Raji (cell line): Measurements from ENCODE around the gene ADGRG3.

Experiments
- POLR2A ChIP-seq: IDR thresholded peaks from 2 replicates; pipeline ENCODE4 v1.6.1; 2011; ENCODE audit warnings: low read depth, low read length, control low read depth; ENCODE audit not compliant: insufficient read depth

ADGRG3 gene

GRCh38 chr16:57661936-57662906 lies 5.9 kb upstream of the ADGRG3 start:
- TF ChIP-seq POLR2A = no peak

- no peak for TF ChIP-seq POLR2A
Observed at GRCh38 chr16:57663436-57663835, 4.7 kb upstream of the ADGRG3 start.

- no peak for TF ChIP-seq POLR2A
Observed at GRCh38 chr16:57663917-57664661, 4.0 kb upstream of the ADGRG3 start.

DNA sequence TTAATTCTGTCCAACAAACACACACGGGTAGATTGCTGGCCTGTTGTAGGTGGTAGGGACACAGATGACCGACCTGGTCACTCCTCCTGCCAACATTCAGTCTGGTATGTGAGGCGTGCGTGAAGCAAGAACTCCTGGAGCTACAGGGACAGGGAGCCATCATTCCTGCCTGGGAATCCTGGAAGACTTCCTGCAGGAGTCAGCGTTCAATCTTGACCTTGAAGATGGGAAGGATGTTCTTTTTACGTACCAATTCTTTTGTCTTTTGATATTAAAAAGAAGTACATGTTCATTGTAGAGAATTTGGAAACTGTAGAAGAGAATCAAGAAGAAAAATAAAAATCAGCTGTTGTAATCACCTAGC lies 3.5 kb upstream of the ADGRG3 start:
- no peak for TF ChIP-seq POLR2A

DNA sequence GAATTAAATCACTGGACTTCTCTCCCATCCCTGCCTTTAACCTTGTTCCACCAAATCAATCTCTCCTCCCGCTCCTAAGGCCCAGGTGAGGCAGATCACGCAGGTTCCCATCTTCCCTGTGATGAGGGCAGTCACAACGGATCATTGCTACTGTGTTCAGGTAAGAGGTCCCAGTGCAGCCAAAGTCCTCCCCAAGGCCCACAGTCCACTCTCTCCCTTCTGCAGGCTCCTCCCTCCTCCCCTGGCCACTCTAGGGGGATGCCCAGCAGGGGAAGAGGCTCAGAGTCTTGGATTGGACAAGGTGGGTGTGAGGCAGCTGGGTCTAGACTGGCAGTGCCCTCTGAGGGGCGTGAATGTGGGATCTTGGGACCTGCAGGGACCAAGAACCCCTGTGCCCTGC lies 2.6 kb upstream of the ADGRG3 start:
- TF ChIP-seq POLR2A = no peak

GRCh38 chr16:57666353-57667047 lies 1.6 kb upstream of the ADGRG3 start:
- no peak for TF ChIP-seq POLR2A

GRCh38 chr16:57667048-57667525 lies 1.0 kb upstream of the ADGRG3 start:
- no peak for TF ChIP-seq POLR2A

GRCh38 chr16:57667526-57668262 lies 412 bp upstream of the ADGRG3 start:
- TF ChIP-seq POLR2A = no peak

GRCh38 chr16:57668630-57669475 lies 747 bp downstream of the ADGRG3 start:
- TF ChIP-seq POLR2A = no peak

DNA sequence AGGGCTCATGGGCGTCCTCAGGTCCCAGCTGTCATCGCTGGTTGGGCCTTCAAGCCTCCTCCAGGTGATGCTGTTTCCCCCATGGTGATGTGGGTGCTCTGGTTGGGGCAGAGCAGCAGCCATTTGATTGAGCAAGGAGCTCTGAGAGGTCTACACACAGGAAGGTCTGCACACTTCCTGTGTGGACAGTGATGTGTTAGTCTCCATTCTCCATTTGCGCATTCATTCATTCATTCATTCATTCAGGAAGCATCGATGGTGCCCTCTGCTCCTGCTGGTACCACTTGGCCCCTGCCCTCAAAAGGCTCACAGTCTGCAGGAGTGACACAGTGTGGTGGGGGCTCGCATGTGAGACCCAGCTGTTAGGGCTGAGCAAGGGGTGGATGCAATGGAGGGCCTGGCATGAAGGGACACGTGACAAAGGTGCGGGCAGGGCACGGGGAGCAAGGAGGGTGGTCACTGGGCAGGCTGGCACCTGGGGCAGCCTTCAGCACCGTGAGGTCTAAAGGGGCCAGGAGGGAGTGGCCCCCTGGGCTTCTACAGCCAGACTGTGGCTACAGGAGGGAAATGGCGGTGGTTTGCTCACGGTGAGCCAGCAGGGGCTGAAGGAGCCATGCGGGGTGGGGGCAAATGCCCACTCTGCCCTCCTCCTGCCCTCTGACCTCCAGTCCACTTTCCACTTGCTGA lies 1.5 kb downstream of the ADGRG3 start:
- TF ChIP-seq POLR2A = no peak

DNA sequence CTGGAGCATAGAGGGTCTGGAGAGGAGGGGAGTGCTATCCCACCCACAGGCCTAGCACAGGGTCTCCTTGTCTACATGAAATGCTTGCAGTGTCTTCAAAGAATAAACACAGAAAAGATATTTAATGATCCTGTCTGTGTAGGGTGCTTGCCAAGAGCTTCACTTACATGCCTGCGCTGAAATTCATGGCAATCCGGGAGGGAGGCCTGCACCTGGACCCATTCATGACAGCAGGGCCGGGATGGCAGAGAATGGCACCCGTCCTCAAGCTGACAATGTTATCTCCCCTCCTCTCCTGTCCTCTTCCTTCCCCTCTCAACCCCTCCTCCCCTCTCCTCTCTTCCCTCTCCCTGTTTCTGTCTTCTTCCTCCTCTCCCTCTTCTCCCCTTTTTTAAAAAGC lies 2.1 kb downstream of the ADGRG3 start:
- no peak for TF ChIP-seq POLR2A

GRCh38 chr16:57672416-57672815 lies 4.3 kb downstream of the ADGRG3 start:
- no peak for TF ChIP-seq POLR2A

GRCh38 chr16:57672824-57673223 lies 4.7 kb downstream of the ADGRG3 start:
- no peak for TF ChIP-seq POLR2A
